ENCODE measurements around the gene PTPRM. TPM values are rescaled to one million over a fixed set of nuclear protein-coding genes. Genes with fewer than 3 reads are reported as not detected.

The PTPRM gene
- total and polyA plus RNA-seq, 2 of the 8 experiments (the other 6 are each of a cell fraction or from before 2014, with no cell fraction given) = 4.1 to 7.0 TPM

- 86% methylated on average over 3 of the region's 3 CpGs; no CpG with 5 or more reads in 1 of the 2 experiments for WGBS, 2 experiments (ENCODE audit: extremely low coverage in 1 of 2, insufficient coverage in 1 of 2, insufficient read length in 1 of 2, insufficient replicate concordance in 2 of 2, low coverage in 1 of 2, low lambda C conversion rate in 2 of 2, missing lambda C conversion rate in 1 of 2)
Measured at GRCh38 chr18:8422391-8422790, 855.3 kb downstream of the PTPRM start.

More at GRCh38 chr18:8422391-8422790, 855.3 kb downstream of the PTPRM start:
- Histone ChIP-seq H3K79me1 (ENCODE audit: low read depth, low read length) (no peaks in the 10 kb centered on the region), H3K9ac (replicated peaks in 1 of 4; ENCODE audit: extremely low read depth in 1 of 4, low read depth in 3 of 4, low read length in 3 of 4) (no peak overlapping the region), H2BK15ac (ENCODE audit: low read length) (no peak overlapping the region), H3K9me3 (ENCODE audit: insufficient read depth in 2 of 2, low read depth in 1 of 2, low read length in 1 of 2) (no peaks in the 10 kb centered on the region), H3K4me2 (ENCODE audit: insufficient read depth in 1 of 2, low read depth in 2 of 2, low read length in 2 of 2) (no peak overlapping the region), H3K23ac (ENCODE audit: insufficient read length) (no peak overlapping the region), H4K5ac (ENCODE audit: insufficient read length, low read depth, low read length) (no peak overlapping the region), H4K20me1 (replicated peaks in 1 of 2; ENCODE audit: control insufficient read depth in 1 of 2, insufficient read depth in 2 of 2, low read length in 2 of 2) (no peaks in the 10 kb centered on the region), H4K8ac (ENCODE audit: extremely low read depth, insufficient read depth, low read length) (no peak overlapping the region), H3K14ac (ENCODE audit: insufficient read length) (no peak overlapping the region), H3K36me3 (ENCODE audit: control insufficient read depth in 2 of 4, insufficient read depth in 4 of 4, low read length in 3 of 4) (no peaks in the 10 kb centered on the region), H2BK12ac (ENCODE audit: low read depth, low read length) (no peak overlapping the region), H3K27me3 (replicated peaks in 1 of 4; ENCODE audit: control insufficient read depth in 3 of 4, extremely low read depth in 1 of 4, insufficient read depth in 3 of 4, low read length in 3 of 4) (no peaks in the 10 kb centered on the region; a peak in 1 of 7 replicates), H2BK5ac (ENCODE audit: low read depth, low read length) (no peak overlapping the region), H2AFZ (ENCODE audit: low read length) (no peak overlapping the region), H4K91ac (replicated peaks; ENCODE audit: insufficient read length, low read length) (no peak overlapping the region), H3K23me2 (ENCODE audit: low read depth, low read length) (no peaks in the 10 kb centered on the region), H3K27ac (ENCODE audit: low read depth, low read length) (no peak overlapping the region), H3K4ac (replicated peaks; ENCODE audit: insufficient read length, low read depth, low read length) (no peak overlapping the region), H3K4me3 (ENCODE audit: extremely low read depth in 1 of 4, insufficient read depth in 2 of 4, low read depth in 3 of 4, low read length in 4 of 4) (no peak overlapping the region), H2BK20ac (ENCODE audit: low read length) (no peak overlapping the region), H3K18ac (ENCODE audit: extremely low read depth, low read length) (no peak overlapping the region), H2AK5ac (ENCODE audit: low read depth, low read length) (no peak overlapping the region), H3K79me2 (ENCODE audit: control insufficient read depth in 1 of 2, insufficient read depth in 2 of 2, low read length in 2 of 2) (no peaks in the 10 kb centered on the region), H2BK120ac (replicated peaks; ENCODE audit: low read depth, low read length) (no peak overlapping the region), H3K4me1 (replicated peaks in 1 of 4; ENCODE audit: control insufficient read depth in 3 of 4, insufficient read depth in 4 of 4, low read length in 3 of 4) (peaks cover 4 to 12% (median 4%) of the 10 kb centered on the region in 4 experiments; a peak in 6 of 7 replicates), H3K56ac (replicated peaks; ENCODE audit: insufficient read length, low read depth, low read length) (no peak overlapping the region)
- FAIRE-seq (no peak), DNase-seq (ENCODE audit: low read depth in 1 of 2, low spot score in 2 of 2) (no peak)
- POLR2A ChIA-PET (ENCODE audit: partially characterized antibody) = no interaction called here
- CTCF ChIA-PET (ENCODE audit: partially characterized antibody) = interaction anchor here (1.9 to 2.2 kb wide), 2 partner anchors 8 to 27 kb away, joined by 5 to 10 read pairs; no protein-coding TSS in a partner anchor
